ENCODE measurements around the gene UBR4. TPM values are rescaled to one million over a fixed set of nuclear protein-coding genes. Genes with fewer than 3 reads are reported as not detected.

The UBR4 gene
- polyA plus RNA-seq, 1 of the 3 experiments (the other 2 are of a cell fraction): 68.7 TPM

GRCh38 chr1:19067912-19068638 is 142.0 kb downstream of the UBR4 start:
- no peak for TF ChIP-seq JUND (IDR thresholded peaks at IDR 0.05)
- TF ChIP-seq RAD21 (IDR thresholded peaks at IDR 0.05; ENCODE audit: low read length): no peak
- no peak for TF ChIP-seq CTCF (IDR thresholded peaks at IDR 0.05)
- TF ChIP-seq REST (IDR thresholded peaks at IDR 0.05; ENCODE audit: low read depth, low read length): no peak
- no peak for TF ChIP-seq GATA2 (CRISPR knock-in tag; IDR thresholded peaks at IDR 0.05)
- no peak for TF ChIP-seq EP300 (IDR thresholded peaks at IDR 0.05; ENCODE audit: borderline replicate concordance in 1 of 2, low read depth in 1 of 2, low read length in 1 of 2)
- no peak for TF ChIP-seq USF1 (IDR thresholded peaks at IDR 0.05; ENCODE audit: borderline replicate concordance, low read depth)
- no peak for TF ChIP-seq CHD2 (IDR thresholded peaks at IDR 0.05; ENCODE audit: low read length, partially characterized antibody)
- TF ChIP-seq IRF3 (IDR thresholded peaks at IDR 0.05; ENCODE audit: low read depth, low read length): no peak
- CTCF ChIA-PET: interaction anchor here (0.9 to 6.8 kb wide), 6 partner anchors 93 to 160 kb away, joined by 3 to 34 read pairs (median 4); no protein-coding TSS in a partner anchor
- no peak overlapping the region for H3K4me2 ChIP-seq
- H3K9ac ChIP-seq: no peak overlapping the region
- no peaks in the 10 kb centered on the region for H3K9me3 ChIP-seq
- no peaks in the 10 kb centered on the region for H3K79me2 ChIP-seq (ENCODE audit: insufficient read depth)
- no peak overlapping the region for H2AFZ ChIP-seq (ENCODE audit: low read depth)
- no peaks in the 10 kb centered on the region for H4K20me1 ChIP-seq (ENCODE audit: insufficient read depth)
- peaks cover 0 to 41% of the 10 kb centered on the region in 2 experiments; a peak in 1 of 4 replicates for H3K4me1 ChIP-seq (ENCODE audit: control insufficient read depth in 1 of 2, insufficient read depth in 2 of 2, low read depth in 1 of 2, low read length in 1 of 2)
- peaks cover 0 to 6% of the 10 kb centered on the region in 2 experiments for H3K36me3 ChIP-seq (replicated peaks in 1 of 2; ENCODE audit: control insufficient read depth in 1 of 2, insufficient read depth in 2 of 2, low read length in 1 of 2)
- 80% methylated on average over 8 of the region's 14 CpGs for WGBS (ENCODE audit: low lambda C conversion rate)
- H3K9me2 ChIP-seq: no peaks in the 10 kb centered on the region
- H3K27ac ChIP-seq (ENCODE audit: low read depth in 2 of 2, low read length in 1 of 2): peak overlapping the region in 1 of 2 experiments; percentile 53; a peak in 1 of 4 replicates
- no peaks in the 10 kb centered on the region for H3K27me3 ChIP-seq (ENCODE audit: insufficient read depth)
- POLR2A ChIA-PET: no interaction called here
- no peak overlapping the region for H3K4me3 ChIP-seq (ENCODE audit: low read depth in 2 of 2, low read length in 1 of 2)
- DNase-seq: peak; percentile 53
- H3F3A ChIP-seq (replicated peaks; ENCODE audit: insufficient read depth): no peaks in the 10 kb centered on the region
